CD14-positive monocyte (primary cell): ENCODE data around the gene IMMP2L. TPM values are rescaled to one million over a fixed set of nuclear protein-coding genes. Genes with fewer than 3 reads are reported as not detected.

Source experiments
- DNase-seq, 3 donors: peaks; one replicate each; pipeline ENCODE4 v3.0.0-alpha.2; 2011 to 2022
- H2AFZ ChIP-seq: 2 replicates; pipeline ENCODE4 v1.6.0; 2012; ENCODE audit warnings: mild to moderate bottlenecking, low read depth, low read length, inconsistent platforms; ENCODE audit not compliant: insufficient read depth, poor library complexity, severe bottlenecking
- H3K27ac ChIP-seq, 2 donors: 1 replicate in 1 of 2; 2 replicates in 1 of 2; pipeline ENCODE4 v1.5.1; 2012 to 2013; ENCODE audit warnings: low read length in 2 of 2, control low read depth in 1 of 2, inconsistent platforms in 1 of 2, low read depth in 1 of 2, mild to moderate bottlenecking in 1 of 2
- H3K27me3 ChIP-seq, 2 donors: one replicate each; pipeline versions ENCODE4 v1.6.0 to v1.6.1; 2011 to 2013; ENCODE audit warnings: low read length in 2 of 2; ENCODE audit not compliant: control insufficient read depth in 2 of 2, insufficient read depth in 2 of 2
- H3K36me3 ChIP-seq, 2 donors: replicated peaks in 1 of 2; 1 replicate in 1 of 2; 2 replicates in 1 of 2; pipeline versions ENCODE4 v1.5.1 to v1.6.1; 2012 to 2013; ENCODE audit warnings: low read length in 2 of 2, control low read depth in 1 of 2, inconsistent platforms in 1 of 2, mild to moderate bottlenecking in 1 of 2; ENCODE audit not compliant: insufficient read depth in 2 of 2, control insufficient read depth in 1 of 2
- H3K4me1 ChIP-seq, 2 donors: 1 replicate in 1 of 2; 2 replicates in 1 of 2; pipeline versions ENCODE4 v1.5.1 to v1.6.1; 2012 to 2013; ENCODE audit warnings: low read length in 2 of 2, control low read depth in 1 of 2, inconsistent platforms in 1 of 2, mild to moderate bottlenecking in 1 of 2, moderate library complexity in 1 of 2; ENCODE audit not compliant: insufficient read depth in 2 of 2, control insufficient read depth in 1 of 2
- H3K4me2 ChIP-seq: replicated peaks from 2 replicates; pipeline ENCODE3; 2012; ENCODE audit warnings: low read length, moderate library complexity, mild to moderate bottlenecking; ENCODE audit not compliant: poor library complexity, severe bottlenecking; ENCODE audit errors: extremely low read depth
- H3K4me3 ChIP-seq, 3 experiments: fragments of 200-600 bp in 1 of 3; sonication (generic) in 1 of 3; replicated peaks in 1 of 3; 1 replicate in 2 of 3; 2 replicates in 1 of 3; pipeline ENCODE4 v1.5.1; 2011 to 2013; ENCODE audit warnings: low read length in 3 of 3, mild to moderate bottlenecking in 3 of 3, control low read depth in 2 of 3, low read depth in 2 of 3, inconsistent platforms in 1 of 3, moderate library complexity in 1 of 3
- H3K79me2 ChIP-seq: 2 replicates; pipeline ENCODE4 v1.6.0; 2012; ENCODE audit warnings: mild to moderate bottlenecking, control low read depth, inconsistent platforms, low read length, moderate library complexity; ENCODE audit not compliant: insufficient read depth
- H3K9ac ChIP-seq: 2 replicates; pipeline ENCODE4 v1.6.0; 2017; ENCODE audit warnings: low read length, mild to moderate bottlenecking; ENCODE audit not compliant: insufficient read depth, poor library complexity, severe bottlenecking
- H3K9me3 ChIP-seq, 2 donors: replicated peaks in 1 of 2; 1 replicate in 1 of 2; 2 replicates in 1 of 2; pipeline versions ENCODE4 v1.5.1 to v1.6.1; 2012 to 2013; ENCODE audit warnings: low read length in 2 of 2, control low read depth in 1 of 2; ENCODE audit not compliant: control insufficient read depth in 1 of 2, insufficient read depth in 1 of 2
- H4K20me1 ChIP-seq: 2 replicates; pipeline ENCODE4 v1.6.0; 2012; ENCODE audit warnings: mild to moderate bottlenecking, low read length, control low read depth, moderate library complexity; ENCODE audit not compliant: insufficient read depth
- H3K27ac Mint-ChIP-seq, 7 donors: one replicate each; pipeline ENCODE4 v1.8.0; 2020; ENCODE audit warnings: mild to moderate bottlenecking in 7 of 7, mixed read lengths in 7 of 7, moderate library complexity in 6 of 7, inconsistent platforms in 2 of 7
- H3K27me3 Mint-ChIP-seq, 3 donors: one replicate each; pipeline ENCODE4 v1.8.0; 2021 to 2022; ENCODE audit warnings: low read depth in 3 of 3, mild to moderate bottlenecking in 3 of 3, mixed read lengths in 3 of 3, moderate library complexity in 3 of 3, inconsistent platforms in 1 of 3
- H3K36me3 Mint-ChIP-seq, 2 donors: one replicate each; pipeline ENCODE4 v1.8.0; 2020; ENCODE audit warnings: mixed read lengths in 2 of 2, inconsistent platforms in 1 of 2, mild to moderate bottlenecking in 1 of 2
- H3K4me1 Mint-ChIP-seq: one replicate; pipeline ENCODE4 v1.8.0; 2020; ENCODE audit warnings: mild to moderate bottlenecking, mixed read lengths
- H3K4me3 Mint-ChIP-seq, 2 donors: one replicate each; pipeline ENCODE4 v1.8.0; 2020; ENCODE audit warnings: mild to moderate bottlenecking in 2 of 2, mixed read lengths in 2 of 2, moderate library complexity in 1 of 2
- H3K9me3 Mint-ChIP-seq, 7 donors: one replicate each; pipeline ENCODE4 v1.8.0; 2020 to 2022; ENCODE audit warnings: mixed read lengths in 7 of 7, mild to moderate bottlenecking in 6 of 7, moderate library complexity in 6 of 7, inconsistent platforms in 2 of 7
- CTCF ChIP-seq: fragments of 200-600 bp; IDR thresholded peaks from one replicate; pipeline ENCODE4 v1.8.0; 2022; ENCODE audit warnings: antibody characterized with exemption, mild to moderate bottlenecking
- intact Hi-C, 2 donors: fragments of 100-400 bp; cut with micrococcal nuclease; formaldehyde crosslinking; loops; one replicate each; pipeline versions ENCODE4 v1.15.0 to v1.15.1; 2023
- polyA plus RNA-seq, 3 donors: library from polyadenylated mRNA; depleted of rRNA in 1 of 3; unstranded in 2 of 3; stranded (reverse) in 1 of 3; fragments of 300-500 nt in 2 of 3; fragments of >200 nt in 1 of 3; fragmentation: Illumina TruSeq in 2 of 3; gene quantifications; 1 replicate in 2 of 3; 2 replicates in 1 of 3; pipeline ENCODE4 v1.2.3, GENCODE V29; 2012 to 2021

The IMMP2L gene
- polyA plus RNA-seq, 3 donors, result 1.9 to 6.4 (median 6.2) TPM

DNA sequence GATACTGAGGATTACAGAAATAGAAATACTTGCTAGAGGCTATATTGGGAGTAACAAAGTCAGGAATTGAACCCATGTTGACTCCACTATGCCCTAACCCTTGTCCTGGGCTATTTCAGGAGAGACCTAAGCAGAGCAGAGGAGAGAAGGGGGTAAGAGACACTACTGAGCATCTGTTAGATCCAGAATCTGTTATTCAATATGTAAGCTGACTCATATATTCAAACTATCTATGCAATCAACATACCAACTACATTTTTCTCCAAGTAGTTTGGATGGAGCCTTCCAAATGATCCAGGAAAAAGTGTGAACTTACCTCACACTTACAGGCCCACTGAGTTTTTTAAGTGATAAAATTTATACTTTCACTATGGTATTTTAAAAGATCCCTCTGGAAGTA lies 216.1 kb downstream of the IMMP2L start:
- no peaks in the 10 kb centered on the region for H3K79me2 ChIP-seq
- H3K27me3 ChIP-seq, result no peaks in the 10 kb centered on the region
- H4K20me1 ChIP-seq, result no peaks in the 10 kb centered on the region
- Mint-ChIP-seq H3K36me3 (no peaks in the 10 kb centered on the region), H3K9me3 (peaks cover 7 to 23% (median 16%) of the 10 kb centered on the region in 7 donors), H3K4me1 (no peaks in the 10 kb centered on the region), H3K27me3 (peaks cover 0 to 2% (median 0%) of the 10 kb centered on the region in 3 donors), H3K4me3 (no peak overlapping the region), H3K27ac (no peak overlapping the region)
- H3K4me3 ChIP-seq, result no peak overlapping the region
- intact Hi-C loops, result no loop called here
- no peak overlapping the region for H2AFZ ChIP-seq
- H3K4me1 ChIP-seq, result no peaks in the 10 kb centered on the region
- no peak for DNase-seq
- TF ChIP-seq CTCF, result no peak
- H3K9me3 ChIP-seq, result peaks cover 4 to 17% of the 10 kb centered on the region in 2 donors
- no peak overlapping the region for H3K27ac ChIP-seq
- no peak overlapping the region for H3K9ac ChIP-seq
- H3K36me3 ChIP-seq, result no peaks in the 10 kb centered on the region
- no peak overlapping the region for H3K4me2 ChIP-seq

- no peak overlapping the region for H3K27ac ChIP-seq
- no peaks in the 10 kb centered on the region for H3K4me1 ChIP-seq
- Mint-ChIP-seq H3K9me3 (peaks cover 7 to 22% (median 14%) of the 10 kb centered on the region in 7 donors), H3K4me1 (no peaks in the 10 kb centered on the region), H3K27ac (no peak overlapping the region), H3K4me3 (no peak overlapping the region), H3K27me3 (peaks cover 0 to under 1% (median 0%) of the 10 kb centered on the region in 3 donors), H3K36me3 (no peaks in the 10 kb centered on the region)
- H3K79me2 ChIP-seq, result no peaks in the 10 kb centered on the region
- no peak overlapping the region for H3K4me2 ChIP-seq
- TF ChIP-seq CTCF, result no peak
- intact Hi-C loops, result no loop called here
- H3K36me3 ChIP-seq, result no peaks in the 10 kb centered on the region
- no peaks in the 10 kb centered on the region for H4K20me1 ChIP-seq
- H3K27me3 ChIP-seq, result no peaks in the 10 kb centered on the region
- no peak overlapping the region for H2AFZ ChIP-seq
- no peak overlapping the region for H3K4me3 ChIP-seq
- peaks cover 4 to 17% of the 10 kb centered on the region in 2 donors for H3K9me3 ChIP-seq
- DNase-seq, result no peak
- no peak overlapping the region for H3K9ac ChIP-seq
Observed at GRCh38 chr7:111343017-111343416, 219.3 kb downstream of the IMMP2L start.
